GM12874 (cell line): ENCODE measurements around the gene WSCD1.

Experiments used
- CTCF ChIP-seq: IDR thresholded peaks from 2 replicates; pipeline ENCODE4 v1.5.1; 2011; ENCODE audit warnings: low read depth, mild to moderate bottlenecking, control low read depth, low read length, moderate library complexity; ENCODE audit not compliant: insufficient read depth

Gene WSCD1

GRCh38 chr17:6069539-6070429 lies at the start of gene WSCD1:
Gene WSCD1 (plus strand): TSS chr17:6070379. CDS start chr17:6080659, 10,280 bp downstream.
- no peak for TF ChIP-seq CTCF

- TF ChIP-seq CTCF, result no peak
Observed at GRCh38 chr17:6021011-6021400, 49.2 kb upstream of the WSCD1 start.

- TF ChIP-seq CTCF, result no peak
Observed at GRCh38 chr17:6021627-6022026, 48.6 kb upstream of the WSCD1 start.

- no peak for TF ChIP-seq CTCF
Observed at GRCh38 chr17:6023036-6023831, 46.9 kb upstream of the WSCD1 start.

- no peak for TF ChIP-seq CTCF
Observed at GRCh38 chr17:6024576-6024975, 45.6 kb upstream of the WSCD1 start.

GRCh38 chr17:6027342-6028024 lies 42.7 kb upstream of the WSCD1 start:
- no peak for TF ChIP-seq CTCF

- no peak for TF ChIP-seq CTCF
Observed at GRCh38 chr17:6028294-6028693, 41.9 kb upstream of the WSCD1 start.
